IPS-18a (cell line): ENCODE results near the gene RCAN2.

Experiments used
- H3K27ac ChIP-seq: one replicate; pipeline ENCODE4 v1.5.1; 2013; ENCODE audit warnings: low read length
- H3K27me3 ChIP-seq: one replicate; pipeline ENCODE4 v1.6.1; 2013; ENCODE audit warnings: mild to moderate bottlenecking, low read length; ENCODE audit not compliant: control insufficient read depth, insufficient read depth
- H3K36me3 ChIP-seq: one replicate; pipeline ENCODE4 v1.6.1; 2013; ENCODE audit warnings: low read depth, low read length; ENCODE audit not compliant: control insufficient read depth
- H3K4me1 ChIP-seq: one replicate; pipeline ENCODE4 v1.6.1; 2013; ENCODE audit warnings: low read depth, low read length; ENCODE audit not compliant: control insufficient read depth
- H3K4me3 ChIP-seq: one replicate; pipeline ENCODE4 v1.5.1; 2013; ENCODE audit warnings: low read length
- H3K9ac ChIP-seq: one replicate; pipeline ENCODE4 v1.6.1; 2013; ENCODE audit warnings: mild to moderate bottlenecking, low read length, moderate library complexity
- H3K9me3 ChIP-seq: one replicate; pipeline ENCODE4 v1.6.1; 2013; ENCODE audit warnings: low read depth, low read length; ENCODE audit not compliant: control insufficient read depth

The RCAN2 gene

DNA sequence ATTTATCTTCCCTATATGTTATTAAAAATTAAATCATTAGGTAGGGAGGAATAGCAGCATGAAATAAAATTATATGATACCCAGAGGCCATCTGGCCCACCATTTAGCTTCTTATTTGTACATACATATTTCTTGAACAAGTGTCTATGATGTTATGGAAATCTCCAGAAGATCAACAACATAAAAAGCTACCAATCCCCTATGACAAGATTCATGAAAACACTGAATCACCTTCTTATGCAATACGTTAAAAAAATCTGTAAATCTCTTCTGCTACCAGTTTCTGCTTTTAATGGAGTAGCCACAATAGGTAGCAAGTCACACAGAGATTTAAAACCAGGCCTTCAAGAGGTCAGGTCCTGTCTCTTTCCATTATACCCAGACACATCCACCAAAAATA lies 194.7 kb downstream of the RCAN2 start:
- H3K36me3 ChIP-seq, result no peaks in the 10 kb centered on the region
- H3K27me3 ChIP-seq, result no peaks in the 10 kb centered on the region
- H3K9me3 ChIP-seq, result no peaks in the 10 kb centered on the region
- no peak overlapping the region for H3K27ac ChIP-seq
- H3K4me3 ChIP-seq, result no peak overlapping the region
- no peak overlapping the region for H3K9ac ChIP-seq
- no peaks in the 10 kb centered on the region for H3K4me1 ChIP-seq

DNA sequence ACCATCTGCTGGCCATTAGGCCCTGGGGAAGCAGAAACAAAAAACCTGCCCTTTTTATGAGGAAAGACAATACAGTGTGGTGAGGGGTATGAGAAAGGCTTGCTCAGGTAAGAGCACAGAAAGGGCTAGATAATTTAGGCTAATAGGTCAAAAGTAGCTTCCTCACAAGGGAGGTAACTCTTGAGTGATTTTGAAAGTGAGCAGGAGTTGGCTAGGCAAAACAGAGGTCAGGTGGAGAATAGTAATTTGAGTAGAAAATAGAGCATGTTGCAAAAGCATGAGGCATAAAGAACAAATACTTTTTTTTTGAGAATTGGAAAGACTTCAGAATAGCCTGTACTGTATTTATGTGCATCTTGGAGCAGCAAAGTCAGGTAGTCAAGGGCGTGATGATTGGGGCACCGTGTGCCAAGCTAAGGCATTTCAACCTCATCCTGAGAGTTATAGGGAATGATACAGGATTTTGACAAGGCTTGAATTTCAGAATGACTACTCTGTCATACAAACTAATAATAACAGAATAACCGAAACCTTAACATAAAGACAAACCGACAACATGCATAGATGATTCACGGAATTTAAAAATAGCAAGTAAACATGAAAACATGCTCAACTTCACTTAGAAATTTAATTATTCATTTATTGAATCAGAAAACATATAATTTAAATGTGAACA lies 197.5 kb downstream of the RCAN2 start:
- no peaks in the 10 kb centered on the region for H3K9me3 ChIP-seq
- H3K27me3 ChIP-seq, result no peaks in the 10 kb centered on the region
- H3K4me1 ChIP-seq, result no peaks in the 10 kb centered on the region
- no peaks in the 10 kb centered on the region for H3K36me3 ChIP-seq
- no peak overlapping the region for H3K9ac ChIP-seq
- no peak overlapping the region for H3K4me3 ChIP-seq
- no peak overlapping the region for H3K27ac ChIP-seq

DNA sequence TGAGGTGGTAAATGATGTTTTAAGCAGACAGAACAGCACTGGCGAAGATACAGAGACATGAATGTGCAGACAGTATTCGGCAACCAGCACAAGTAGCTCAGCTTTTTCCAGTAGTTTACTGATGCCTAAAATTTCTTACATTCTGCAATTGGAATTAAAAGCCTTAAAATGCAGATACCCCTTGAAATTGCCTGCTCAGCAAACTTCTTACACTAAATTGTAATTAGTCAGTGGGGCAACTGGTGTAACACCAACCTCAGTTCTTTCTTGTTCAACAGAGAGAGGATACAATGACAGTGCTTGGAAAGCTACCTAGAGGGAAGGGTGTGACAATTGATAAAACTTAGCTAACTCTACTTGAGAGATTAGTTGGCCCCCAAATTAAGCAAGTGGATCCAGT lies 199.4 kb downstream of the RCAN2 start:
- Histone ChIP-seq H3K4me1 (no peaks in the 10 kb centered on the region), H3K36me3 (no peaks in the 10 kb centered on the region), H3K9ac (no peak overlapping the region), H3K27me3 (no peaks in the 10 kb centered on the region), H3K9me3 (no peaks in the 10 kb centered on the region), H3K4me3 (no peak overlapping the region), H3K27ac (no peak overlapping the region)

DNA sequence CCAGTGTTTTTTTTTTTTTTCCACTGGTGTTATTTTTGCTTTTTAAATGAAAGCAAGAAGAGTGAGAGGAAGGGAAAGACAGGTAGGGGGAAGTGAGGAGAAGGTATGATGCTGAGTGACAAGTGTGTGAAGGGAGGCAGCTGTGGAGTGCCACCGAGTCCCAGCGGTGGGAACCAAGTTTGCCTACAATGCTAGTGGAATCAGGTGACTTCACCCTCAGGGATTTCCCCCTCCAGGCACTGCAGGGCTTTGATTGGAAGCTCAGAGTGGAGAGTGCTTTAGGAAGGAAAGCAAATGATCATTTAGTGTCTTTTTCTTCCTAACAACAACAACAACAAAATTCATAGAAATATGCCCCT lies 200.0 kb downstream of the RCAN2 start:
- H3K27me3 ChIP-seq, result no peaks in the 10 kb centered on the region
- no peak overlapping the region for H3K4me3 ChIP-seq
- no peaks in the 10 kb centered on the region for H3K9me3 ChIP-seq
- H3K9ac ChIP-seq, result no peak overlapping the region
- H3K36me3 ChIP-seq, result no peaks in the 10 kb centered on the region
- no peaks in the 10 kb centered on the region for H3K4me1 ChIP-seq
- H3K27ac ChIP-seq, result no peak overlapping the region

DNA sequence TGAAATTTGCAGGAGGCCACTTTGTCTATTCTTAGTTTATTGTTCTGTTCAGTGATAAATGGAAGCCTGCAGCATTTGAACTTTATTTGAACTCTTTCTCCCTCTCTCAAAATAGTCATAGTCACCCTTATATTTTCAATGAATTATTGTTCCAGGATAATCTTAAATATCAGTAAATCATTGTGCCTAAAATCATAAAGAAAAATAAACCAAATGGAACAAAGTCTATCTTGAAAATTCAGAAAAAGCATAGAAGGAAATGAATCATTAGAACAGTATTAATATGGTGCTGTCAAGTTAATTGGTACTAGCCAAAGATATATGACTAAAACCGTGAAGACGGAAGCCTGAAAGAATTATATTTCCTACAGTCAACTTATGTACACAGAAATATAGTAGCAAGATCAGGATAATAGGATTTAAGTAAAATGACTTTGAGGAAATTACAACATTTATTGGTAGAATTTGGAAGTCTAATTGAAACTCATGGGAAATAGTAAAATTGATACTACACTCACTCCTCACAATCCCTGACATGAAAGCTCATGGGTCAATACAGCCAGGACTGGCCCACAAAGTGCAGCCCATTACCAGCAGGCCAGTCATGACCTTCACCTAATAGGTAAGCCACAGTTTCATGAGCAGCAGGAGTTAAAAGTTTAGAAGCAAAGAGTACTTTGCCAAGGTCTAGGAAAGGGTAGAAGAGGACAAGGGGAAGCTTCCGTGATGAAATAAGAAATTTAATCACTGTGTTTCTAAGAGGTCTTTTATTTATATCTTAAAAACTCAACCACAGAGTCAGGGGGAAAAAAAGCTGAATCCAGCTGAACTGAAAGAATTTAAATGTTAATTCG lies 200.6 kb downstream of the RCAN2 start:
- Histone ChIP-seq H3K9me3 (no peaks in the 10 kb centered on the region), H3K36me3 (no peaks in the 10 kb centered on the region), H3K4me1 (no peaks in the 10 kb centered on the region), H3K27me3 (no peaks in the 10 kb centered on the region), H3K9ac (no peak overlapping the region), H3K4me3 (no peak overlapping the region), H3K27ac (no peak overlapping the region)

DNA sequence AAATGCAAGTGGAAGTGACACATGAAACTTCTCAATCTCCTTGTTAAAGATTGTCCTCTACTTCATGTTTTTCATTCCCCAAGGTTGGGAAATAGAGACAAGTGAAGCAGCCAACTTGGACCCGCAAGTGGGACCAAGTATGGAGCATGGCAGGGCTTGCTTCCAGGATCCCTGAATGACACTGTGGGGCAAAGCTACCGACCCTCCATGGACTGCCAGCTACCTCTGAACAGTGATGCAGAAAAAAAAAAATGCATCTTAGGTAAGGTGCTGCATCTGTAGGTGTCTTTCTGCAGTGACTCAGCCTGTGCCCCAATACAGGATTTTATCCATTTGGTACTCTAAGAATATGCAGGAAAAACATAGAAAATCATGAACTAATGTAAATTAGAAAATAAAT lies 201.4 kb downstream of the RCAN2 start:
- no peak overlapping the region for H3K27ac ChIP-seq
- H3K9ac ChIP-seq, result no peak overlapping the region
- H3K4me3 ChIP-seq, result no peak overlapping the region
- no peaks in the 10 kb centered on the region for H3K36me3 ChIP-seq
- H3K9me3 ChIP-seq, result no peaks in the 10 kb centered on the region
- H3K4me1 ChIP-seq, result no peaks in the 10 kb centered on the region
- no peaks in the 10 kb centered on the region for H3K27me3 ChIP-seq

DNA sequence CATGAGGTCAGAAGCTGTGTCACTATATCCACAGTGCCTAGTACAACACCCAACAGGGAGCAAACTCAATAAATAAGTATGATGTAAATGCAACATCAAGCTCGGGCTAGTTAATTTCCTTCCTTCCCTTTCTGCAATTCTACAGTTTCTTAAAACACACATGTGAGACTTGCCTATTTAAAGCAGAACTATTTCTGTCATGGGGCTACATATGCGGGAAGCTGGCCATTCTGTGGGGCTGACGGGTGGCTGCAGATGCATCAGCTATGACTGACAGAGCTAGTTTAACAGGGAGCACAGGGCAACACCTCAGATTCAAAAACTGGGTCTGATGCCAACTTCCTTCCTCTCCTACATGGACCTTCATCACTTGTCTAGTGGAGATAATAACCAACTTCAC lies 202.4 kb downstream of the RCAN2 start:
- H3K27me3 ChIP-seq, result no peaks in the 10 kb centered on the region
- no peak overlapping the region for H3K27ac ChIP-seq

DNA sequence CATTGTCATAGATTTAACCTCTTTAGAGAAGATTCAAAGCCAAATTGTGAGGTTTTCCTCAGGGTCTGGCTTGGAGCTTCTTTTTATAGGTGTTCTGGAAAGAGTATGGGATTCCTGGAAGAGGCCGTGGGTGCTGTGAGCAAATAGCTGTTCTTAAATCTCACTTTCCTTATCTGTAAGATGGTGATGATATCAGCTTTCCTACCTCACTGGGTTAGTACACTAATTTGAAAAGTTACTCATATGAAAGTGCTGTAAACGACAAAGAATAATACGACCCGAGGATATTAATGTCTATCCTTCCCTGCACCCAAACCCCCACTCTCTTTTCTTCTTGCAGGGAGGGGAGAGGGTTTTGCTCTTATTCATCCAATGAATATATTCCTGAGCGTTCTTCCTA lies 203.6 kb downstream of the RCAN2 start:
- no peaks in the 10 kb centered on the region for H3K36me3 ChIP-seq
- no peak overlapping the region for H3K9ac ChIP-seq
- H3K27ac ChIP-seq, result no peak overlapping the region
- H3K4me1 ChIP-seq, result no peaks in the 10 kb centered on the region
- no peaks in the 10 kb centered on the region for H3K27me3 ChIP-seq
- H3K4me3 ChIP-seq, result no peak overlapping the region
- H3K9me3 ChIP-seq, result no peaks in the 10 kb centered on the region

More for the DNA sequence above, 202.4 kb downstream of the RCAN2 start:
- H3K36me3 ChIP-seq, result no peaks in the 10 kb centered on the region
- no peaks in the 10 kb centered on the region for H3K4me1 ChIP-seq
- H3K4me3 ChIP-seq, result no peak overlapping the region
- no peaks in the 10 kb centered on the region for H3K9me3 ChIP-seq
- no peak overlapping the region for H3K9ac ChIP-seq

DNA sequence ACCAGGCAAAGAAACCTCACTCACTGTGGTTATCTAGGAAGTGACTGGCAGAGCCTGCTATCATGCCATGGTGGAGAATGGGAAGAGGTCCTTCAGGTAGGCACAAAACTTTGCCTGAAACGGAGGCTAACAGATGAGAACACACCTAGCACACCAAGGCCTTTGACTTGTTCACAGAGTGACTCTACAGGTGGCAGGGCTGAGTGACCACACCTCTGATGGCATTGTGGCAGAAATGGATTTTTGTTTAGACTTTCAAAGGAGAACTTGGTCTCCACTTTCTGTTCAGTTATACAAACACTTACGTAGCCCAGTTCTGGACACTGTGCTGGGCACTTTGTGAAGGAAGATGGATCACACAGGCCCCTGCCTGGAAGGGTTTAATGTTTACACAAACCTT lies 204.2 kb downstream of the RCAN2 start:
- Histone ChIP-seq H3K27me3 (no peaks in the 10 kb centered on the region), H3K4me3 (no peak overlapping the region), H3K4me1 (no peaks in the 10 kb centered on the region), H3K27ac (no peak overlapping the region), H3K36me3 (no peaks in the 10 kb centered on the region), H3K9ac (no peak overlapping the region), H3K9me3 (no peaks in the 10 kb centered on the region)

DNA sequence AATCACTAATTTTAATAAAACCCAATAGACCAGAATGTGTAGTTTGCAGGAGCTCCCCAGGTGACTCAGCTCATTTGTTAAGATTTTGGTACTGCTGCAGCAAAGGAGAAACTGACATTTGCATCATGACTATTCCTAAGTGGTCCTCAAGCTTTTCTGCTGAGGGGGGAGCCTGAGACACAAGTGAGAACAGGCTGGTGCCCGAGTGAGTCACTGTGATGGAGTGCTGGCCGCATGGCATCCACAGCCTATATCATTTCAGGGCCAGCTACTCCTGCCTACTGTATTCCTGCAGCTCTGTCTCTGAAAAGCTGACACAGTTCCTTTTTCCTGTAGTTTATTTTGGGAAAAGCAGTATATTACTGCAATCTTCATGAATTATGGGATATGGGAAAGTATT lies 206.8 kb downstream of the RCAN2 start:
- Histone ChIP-seq H3K4me1 (no peaks in the 10 kb centered on the region), H3K27ac (no peak overlapping the region), H3K36me3 (no peaks in the 10 kb centered on the region), H3K9me3 (no peaks in the 10 kb centered on the region), H3K4me3 (no peak overlapping the region), H3K27me3 (no peaks in the 10 kb centered on the region), H3K9ac (no peak overlapping the region)

DNA sequence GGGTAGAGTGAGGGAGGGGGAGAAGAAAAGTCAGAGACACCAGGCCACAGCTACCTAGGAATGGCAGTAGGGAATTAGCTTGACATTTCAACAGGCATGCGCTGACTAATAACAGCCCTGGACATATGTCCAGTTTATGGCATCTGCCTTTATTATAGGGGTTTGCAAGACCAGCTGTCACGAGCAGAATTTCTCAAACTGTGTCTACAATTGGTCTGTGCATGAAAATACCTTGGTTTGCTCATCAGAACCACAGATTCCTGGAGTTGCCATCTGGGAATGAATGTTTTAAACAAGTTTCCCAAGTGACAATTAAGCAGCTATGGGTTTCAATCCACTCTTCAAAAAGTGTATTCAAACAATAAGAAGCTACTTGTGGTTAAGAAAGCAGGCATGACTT lies 210.1 kb downstream of the RCAN2 start:
- Histone ChIP-seq H3K36me3 (no peaks in the 10 kb centered on the region), H3K27me3 (no peaks in the 10 kb centered on the region), H3K4me1 (no peaks in the 10 kb centered on the region), H3K9me3 (no peaks in the 10 kb centered on the region), H3K27ac (no peak overlapping the region), H3K9ac (no peak overlapping the region), H3K4me3 (no peak overlapping the region)

DNA sequence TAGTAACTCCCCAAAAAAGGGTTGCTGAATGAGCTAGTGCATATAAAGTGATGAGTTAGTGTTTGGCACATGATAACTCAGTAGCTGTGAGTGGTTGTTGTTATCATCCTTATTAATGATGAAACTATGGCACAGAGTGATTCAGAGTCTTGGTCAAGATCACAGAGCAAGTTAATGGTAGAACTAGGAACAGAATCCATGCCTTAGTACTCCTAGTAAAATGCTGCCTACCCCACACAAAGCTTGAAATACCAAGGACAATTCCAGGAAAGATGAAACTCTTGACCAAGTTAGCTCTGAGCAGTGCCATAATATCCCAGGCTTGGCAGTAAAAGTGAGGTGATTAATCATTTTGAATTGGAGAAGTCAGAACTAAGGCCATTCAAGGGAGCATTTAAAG lies 211.4 kb downstream of the RCAN2 start:
- no peak overlapping the region for H3K4me3 ChIP-seq
- H3K27ac ChIP-seq, result no peak overlapping the region

More for the DNA sequence above, 211.4 kb downstream of the RCAN2 start:
- no peaks in the 10 kb centered on the region for H3K4me1 ChIP-seq
- no peaks in the 10 kb centered on the region for H3K27me3 ChIP-seq
- H3K9me3 ChIP-seq, result no peaks in the 10 kb centered on the region
- no peaks in the 10 kb centered on the region for H3K36me3 ChIP-seq
- H3K9ac ChIP-seq, result no peak overlapping the region
